DMS53 (cell line): Measurements from ENCODE around the gene RNU1-2.
"Not testable (repeated sequence)": the region's sequence is repeated elsewhere in the genome, so short reads cannot be mapped to it uniquely, and the experiment has no call there.

Source experiments
- DNase-seq: peaks from one replicate; lab custom pipeline; 2025; lab: John Stamatoyannopoulos, UW

The RNU1-2 gene

DNA sequence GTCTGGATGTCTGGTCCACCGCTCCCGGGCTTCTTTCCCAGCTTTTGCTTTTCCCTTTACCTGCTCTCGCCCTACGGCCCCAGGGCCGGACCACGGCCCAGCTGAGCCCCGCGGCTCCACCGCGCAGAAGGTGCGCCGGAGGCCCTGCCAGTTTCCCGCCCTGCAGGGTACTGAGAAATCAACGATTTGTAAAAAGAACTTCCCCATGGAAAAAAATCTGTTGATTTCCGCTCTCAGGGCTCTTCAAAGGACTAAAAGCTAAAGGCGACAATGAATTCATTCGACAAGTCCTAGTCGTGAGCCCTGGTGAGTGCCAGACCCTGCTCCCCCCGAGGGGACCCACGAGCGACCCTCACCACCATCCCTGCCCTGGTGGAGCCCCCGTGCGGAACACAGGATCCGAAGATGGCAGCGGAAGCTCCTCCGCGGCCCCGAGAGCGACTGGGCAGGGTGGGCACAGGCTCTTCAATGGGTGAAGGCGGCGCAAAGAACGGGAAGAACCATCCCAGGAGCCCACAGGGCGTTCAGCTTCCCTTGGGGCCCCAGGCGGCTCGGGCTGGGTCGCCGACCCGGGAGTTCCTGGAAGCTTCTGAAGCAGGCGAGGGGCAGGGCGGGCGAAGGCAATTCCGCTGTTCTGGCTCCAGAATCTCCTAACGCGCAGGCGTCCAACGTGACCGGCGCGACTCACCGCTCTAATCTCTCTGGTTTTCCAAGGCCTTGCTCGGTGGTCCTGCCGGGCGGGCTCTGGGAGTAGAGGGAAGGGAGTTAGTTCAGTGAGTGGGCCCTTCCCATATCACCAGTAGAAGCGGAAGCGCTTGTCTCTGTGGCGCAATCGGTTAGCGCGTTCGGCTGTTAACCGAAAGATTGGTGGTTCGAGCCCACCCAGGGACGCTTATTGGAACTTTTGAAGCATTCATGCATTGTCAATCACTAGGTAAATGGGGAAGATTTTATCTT is 6.6 kb upstream of the RNU1-2 start:
- peak; percentile 84 for DNase-seq

DNA sequence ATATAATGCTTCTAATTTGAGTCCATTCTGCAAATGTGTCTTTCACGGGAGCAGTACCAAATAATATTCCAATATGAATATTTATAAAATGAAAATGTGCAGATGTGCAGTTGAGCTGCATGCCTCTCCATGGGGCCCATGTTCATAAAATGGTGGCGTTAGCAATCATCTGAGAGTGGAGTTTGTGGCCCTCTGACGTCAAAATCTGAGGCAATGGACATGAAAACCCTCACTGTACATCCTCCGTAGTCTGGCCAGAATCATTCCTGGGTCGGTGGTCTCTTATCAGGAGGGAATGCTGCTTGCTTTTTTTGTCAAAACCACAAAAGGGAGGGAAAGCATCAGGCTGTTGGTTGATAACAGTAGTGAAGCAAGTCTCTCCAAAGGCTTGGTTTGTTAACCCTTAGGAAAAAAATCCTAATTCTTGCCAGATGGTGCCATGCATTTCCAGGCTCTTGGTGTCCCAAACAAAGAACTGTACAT is 5.2 kb upstream of the RNU1-2 start:
- DNase-seq = not testable (repeated sequence)

DNA sequence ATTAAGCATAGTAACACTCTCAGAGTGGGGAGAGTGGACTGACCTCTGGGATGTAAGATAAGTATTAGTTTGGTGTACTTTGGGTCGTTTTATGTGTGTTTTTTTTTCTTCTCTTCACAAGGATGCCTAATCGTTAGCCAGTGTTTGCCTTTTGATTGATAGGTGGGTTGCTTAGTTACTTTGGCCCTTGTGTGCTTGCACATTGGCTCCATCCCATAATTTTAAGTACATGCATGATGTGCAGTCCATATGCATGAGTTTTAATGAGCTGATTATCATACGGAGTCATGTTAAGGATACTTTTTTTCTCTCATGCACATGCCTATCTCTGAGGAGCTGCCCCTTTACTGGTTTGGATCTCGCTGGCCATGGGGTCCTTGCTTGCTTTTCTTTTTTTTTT is 4.7 kb upstream of the RNU1-2 start:
- DNase-seq = not testable (repeated sequence)

DNA sequence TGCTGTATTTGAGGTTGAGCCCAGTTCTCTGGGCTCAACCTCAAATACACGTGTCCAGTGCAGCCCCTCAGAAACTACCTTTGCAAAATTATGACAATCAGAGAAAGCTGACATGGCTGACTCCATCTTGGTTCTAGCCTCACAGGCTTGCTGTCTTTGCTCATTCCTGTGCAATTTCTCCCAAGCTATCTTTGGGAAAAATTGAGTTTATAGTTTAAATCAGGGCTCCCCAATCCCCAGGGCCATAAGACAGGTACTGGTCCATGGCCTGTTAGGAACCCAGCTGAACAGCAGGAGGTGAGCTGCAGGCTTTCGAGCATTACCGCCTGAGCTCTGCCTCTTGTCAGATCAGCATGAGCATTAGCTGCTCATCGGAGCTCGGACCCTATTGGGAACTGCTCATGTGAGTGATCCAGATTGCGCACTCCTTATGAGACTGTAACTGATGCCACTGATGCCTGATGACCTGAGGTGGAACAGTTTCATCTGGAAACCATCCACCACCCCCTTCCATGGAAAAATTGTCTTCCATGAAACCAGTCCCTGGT is 2.7 kb upstream of the RNU1-2 start:
- not testable (repeated sequence) for DNase-seq

DNA sequence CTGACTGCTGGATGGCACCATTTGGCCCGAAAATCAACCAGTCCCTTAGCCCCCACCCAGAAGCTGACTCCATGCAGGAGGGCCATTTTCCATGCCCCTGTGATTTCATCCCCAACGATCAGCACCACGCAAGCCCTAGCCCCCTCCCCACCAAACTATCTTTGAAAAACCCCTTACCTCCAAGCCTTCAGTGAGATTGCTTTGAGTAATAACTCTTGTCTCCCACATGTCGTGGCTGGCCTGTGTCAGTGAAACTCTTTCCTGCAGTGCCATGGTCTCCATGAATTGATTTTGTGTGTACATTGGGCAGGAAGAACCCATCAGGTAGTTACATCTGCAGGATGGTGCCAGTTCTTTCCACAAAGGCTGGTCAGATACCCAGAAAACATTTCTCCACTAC is 2.0 kb upstream of the RNU1-2 start:
- DNase-seq = not testable (repeated sequence)

DNA sequence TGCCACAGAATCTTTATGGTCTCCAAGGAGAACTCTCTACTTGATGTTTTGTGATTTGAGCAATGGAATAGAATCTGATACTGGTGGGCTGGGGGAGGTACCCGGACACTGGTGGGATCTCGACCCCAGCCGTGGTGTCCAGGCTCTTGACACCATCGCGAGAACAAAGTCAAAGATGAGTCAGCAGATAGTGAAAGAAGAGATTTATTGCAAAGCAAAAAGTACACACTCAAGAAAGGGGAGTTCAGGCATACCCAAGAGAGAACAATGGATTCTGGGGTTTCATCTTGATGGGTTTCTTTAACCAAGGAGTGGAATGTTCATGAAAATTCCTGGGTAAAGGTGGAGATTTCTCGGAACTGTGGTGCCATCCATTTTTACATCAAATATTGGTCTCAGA is 1.4 kb upstream of the RNU1-2 start:
- not testable (repeated sequence) for DNase-seq

DNA sequence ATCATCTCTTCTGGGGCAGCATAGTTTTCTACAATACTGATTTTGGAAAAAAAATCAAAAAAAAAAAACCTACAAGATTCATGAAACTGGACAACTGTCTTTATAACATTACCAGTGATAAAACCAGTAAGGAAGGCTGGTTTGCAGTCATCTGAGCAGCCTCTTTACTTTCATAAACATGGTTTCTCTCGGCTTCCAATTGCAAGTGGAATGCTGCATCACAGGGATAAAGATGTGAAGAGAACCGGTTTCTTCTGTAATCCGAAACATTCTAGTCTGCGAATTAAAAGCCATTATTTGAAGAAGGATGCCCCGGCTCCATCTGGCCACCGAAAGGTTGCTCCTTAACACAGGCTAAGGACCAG is 565 bp upstream of the RNU1-2 start:
- not testable (repeated sequence) for DNase-seq

DNA sequence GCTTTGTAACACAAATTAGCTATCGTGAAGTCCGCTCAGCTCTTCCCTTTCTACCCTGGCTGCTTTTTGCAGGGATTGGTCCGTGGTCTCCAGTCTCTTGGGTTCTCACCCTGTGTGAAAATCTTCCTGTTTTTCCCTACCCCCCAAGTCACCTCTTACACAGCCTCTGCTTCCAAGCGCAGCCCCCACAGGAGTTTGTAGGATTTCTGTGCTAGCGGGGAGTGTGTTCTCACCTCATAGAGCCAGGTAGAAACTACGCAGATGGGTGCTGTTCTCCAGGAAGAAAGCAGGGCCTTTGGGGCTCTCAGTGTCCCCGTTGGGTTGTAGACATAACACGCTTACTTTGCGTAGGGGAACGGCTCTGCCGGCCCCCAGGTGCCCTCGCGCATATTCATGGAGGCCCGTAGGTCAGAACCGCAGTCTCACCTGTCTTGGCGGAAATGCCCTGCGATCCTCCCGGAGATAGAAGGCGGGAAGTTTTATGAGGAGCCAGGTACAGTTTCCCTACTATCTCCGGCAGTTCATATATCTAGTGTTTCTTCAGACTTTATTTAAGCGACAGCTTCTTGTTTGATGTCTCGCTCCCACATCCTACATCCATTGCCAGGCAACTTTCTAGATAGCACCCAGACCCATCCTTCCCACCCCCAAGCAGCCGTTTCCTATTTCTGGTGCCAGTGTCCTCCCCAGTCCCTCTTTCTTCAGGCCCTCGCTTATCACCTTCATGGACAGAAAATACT is 706 bp downstream of the RNU1-2 start:
- peak; percentile 94 for DNase-seq

DNA sequence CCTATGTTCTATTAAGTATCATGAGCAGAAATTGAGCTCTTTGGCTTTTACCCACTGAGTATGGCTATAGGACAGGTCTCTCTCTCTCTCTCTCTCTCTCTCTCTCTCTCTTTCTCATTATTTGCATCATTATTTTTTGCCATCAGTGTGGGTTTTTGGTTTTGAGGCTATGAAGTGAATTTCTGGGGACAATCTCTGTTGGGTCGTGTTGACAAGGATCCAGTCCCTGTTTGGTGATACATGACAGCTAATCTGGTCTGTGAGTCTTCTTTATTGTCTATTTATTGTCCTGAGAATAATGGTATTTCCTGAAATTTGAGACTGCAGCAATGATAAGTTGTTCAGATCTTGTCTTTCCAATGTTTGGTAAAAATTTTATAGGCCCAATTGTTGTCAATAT is 1.9 kb downstream of the RNU1-2 start:
- not testable (repeated sequence) for DNase-seq

DNA sequence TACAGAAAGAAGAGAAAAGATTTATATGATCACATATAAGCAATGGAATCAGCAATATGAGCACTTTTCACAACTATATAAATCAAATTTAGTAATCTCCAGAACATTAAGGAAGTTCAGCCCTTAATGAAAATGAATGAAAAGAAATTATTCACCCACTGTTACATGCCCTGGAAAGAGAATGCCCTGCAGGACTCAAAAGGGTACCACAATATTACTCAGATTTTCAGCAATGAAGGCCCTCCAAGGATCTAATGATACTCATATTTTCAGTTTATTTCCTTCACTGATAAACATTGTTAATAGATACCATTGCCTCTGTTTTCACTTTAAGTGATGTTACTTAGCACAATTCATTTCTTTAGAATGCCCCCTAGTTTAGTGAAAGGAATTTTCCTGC is 2.5 kb downstream of the RNU1-2 start:
- DNase-seq = not testable (repeated sequence)

DNA sequence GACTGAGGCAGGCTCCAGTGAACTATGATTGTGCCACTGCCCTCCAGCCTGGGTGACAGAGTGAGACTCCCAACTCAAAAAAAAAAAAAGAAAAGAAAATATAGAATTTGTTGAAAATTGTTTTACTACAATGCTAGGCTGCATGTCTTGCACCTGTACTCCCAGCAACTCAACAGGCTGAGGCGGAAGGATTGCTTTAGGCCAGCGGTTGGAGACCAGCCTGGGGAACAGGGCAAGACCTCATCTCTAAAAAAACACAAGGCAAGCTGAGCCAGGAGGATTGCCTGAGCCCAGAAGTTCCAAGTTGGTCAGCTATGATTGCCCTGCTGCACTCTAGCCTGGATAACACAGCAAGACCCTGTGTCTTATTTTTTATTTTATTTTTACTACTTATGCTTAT is 3.2 kb downstream of the RNU1-2 start:
- DNase-seq = not testable (repeated sequence)

DNA sequence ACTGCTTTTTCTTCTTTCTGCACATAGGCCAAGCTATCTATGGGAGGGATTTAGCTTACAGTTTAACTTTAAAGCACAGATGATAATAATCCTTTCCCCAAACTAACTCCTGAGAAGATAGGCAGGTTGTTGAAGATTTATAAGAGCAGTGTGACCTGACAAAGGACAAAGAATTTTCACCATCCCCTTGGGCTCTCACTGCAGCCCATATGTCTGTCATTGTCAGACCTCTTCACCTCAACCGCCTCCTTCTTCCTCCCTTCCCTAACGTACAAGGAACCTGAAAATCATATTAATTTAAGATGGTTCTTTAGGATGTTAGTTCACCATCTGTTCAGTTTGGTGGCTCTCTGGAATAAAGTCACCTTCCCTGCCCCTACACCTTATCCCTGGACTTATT is 5.0 kb downstream of the RNU1-2 start:
- no peak for DNase-seq

DNA sequence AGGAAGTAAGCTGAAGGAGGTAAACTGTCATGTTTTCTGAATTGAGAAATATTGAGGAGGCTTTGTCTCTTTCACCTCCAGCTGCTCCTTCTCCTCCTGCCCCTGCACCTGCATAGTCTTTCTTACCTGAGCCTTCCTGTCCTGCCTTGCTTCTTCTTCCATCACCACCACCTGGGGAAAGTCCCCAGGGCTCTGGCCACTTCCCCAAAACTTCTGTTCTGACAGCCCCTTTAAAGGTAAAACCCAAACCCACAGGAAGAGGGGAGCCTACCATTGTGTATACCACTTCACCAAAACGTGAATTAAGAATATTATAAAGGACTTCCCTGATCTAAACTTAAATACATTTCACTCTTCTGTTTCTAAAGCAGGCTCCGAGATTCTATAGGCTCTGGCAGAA is 5.6 kb downstream of the RNU1-2 start:
- not testable (repeated sequence) for DNase-seq

DNA sequence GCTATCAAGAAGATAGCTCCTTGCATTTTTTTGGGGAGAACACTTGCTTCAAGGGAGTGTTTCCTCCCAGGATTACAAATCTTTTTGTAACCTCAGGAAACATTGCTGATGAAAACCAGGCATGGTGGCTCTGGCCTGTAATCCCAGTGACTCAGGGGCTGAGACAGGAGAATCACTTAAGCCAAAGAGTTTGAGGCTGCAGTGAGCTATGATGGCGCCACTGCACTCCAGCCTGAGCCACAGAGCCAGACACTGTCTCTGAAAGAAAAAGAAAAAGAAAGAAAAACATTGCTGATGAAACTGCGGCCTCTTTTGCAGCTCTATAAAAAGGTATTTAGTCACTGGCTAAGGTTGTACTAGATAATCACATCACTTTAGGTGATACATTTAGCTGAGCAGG is 7.3 kb downstream of the RNU1-2 start:
- peak; percentile 42 for DNase-seq

DNA sequence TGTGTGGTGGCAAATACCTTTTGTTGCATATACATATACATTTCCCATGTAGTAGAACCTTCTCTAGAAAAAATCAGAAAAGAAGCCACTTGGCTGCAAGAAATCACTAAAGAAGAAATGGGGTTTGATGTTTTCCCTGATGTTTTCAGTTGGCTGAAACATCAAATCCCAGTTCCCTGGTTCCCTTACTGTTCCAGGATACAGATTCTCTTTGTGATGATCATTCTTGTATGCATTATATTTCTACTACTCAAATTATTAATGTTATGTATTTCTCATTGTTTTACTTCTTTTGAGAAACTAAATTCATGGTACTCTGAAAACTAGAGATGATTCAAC is 7.6 kb downstream of the RNU1-2 start:
- peak; percentile 58 for DNase-seq

DNA sequence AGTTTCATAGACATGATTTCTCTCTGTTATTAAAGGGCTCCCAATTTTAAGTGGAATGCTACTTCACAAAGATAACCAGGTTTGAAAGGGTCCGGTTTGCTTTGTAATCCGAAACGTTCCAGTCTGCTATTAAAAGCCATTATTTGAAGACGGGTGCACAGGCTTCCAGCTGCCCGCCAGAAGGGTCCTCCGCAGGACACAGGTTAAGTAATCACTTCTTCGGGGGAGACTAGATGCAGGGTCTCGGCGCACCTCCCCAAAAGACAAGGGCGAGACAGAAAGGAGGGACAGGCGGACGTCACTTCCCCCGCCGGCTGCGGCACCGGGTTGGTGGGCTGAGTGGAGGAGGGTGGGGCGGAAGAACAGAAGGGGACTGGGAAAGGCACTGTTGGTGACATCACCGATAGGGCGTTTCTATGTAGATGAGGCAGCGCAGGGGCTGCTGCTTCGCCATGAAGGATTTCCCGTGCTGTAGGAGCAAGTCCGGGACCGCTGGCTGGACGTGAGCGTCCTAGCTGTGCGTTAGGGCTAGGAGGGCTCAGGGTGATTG is 8.9 kb downstream of the RNU1-2 start:
- DNase-seq = peak; percentile 98

DNA sequence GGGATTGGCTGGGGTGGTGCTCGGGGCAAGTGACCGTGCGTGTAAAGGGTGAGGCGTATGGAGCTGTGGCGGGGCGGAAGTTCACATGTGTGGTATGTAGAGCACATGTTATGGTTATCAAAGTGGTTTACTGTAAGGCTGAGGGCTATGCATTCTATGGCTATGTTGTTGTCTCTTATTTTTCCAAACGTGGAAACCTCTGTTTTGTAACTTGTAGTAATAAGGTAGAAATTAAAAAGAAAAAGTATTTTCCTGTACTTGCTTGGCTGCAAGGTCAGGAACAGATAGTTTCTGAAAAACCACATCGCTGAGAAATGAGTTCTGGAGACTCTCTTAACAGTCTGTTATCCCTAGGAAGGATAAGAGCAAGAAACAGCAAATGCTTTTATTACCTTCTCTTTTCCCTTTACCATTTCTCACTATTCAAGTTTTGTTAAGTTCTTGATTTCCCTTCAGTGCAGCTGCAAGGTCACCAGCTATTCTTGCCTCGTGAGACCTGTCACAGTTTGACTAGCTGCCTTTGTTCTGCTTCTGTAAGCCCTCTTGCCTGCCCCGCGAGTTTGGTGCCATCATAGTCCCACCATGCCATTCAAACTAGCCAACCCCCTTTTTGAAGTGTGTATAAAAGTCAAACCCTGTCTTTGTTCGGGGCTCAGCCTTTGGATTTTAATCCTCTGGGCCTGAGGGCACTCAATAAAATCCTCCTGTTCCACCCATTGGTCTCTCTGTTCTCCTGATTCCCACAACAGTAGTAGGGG is 9.5 kb downstream of the RNU1-2 start:
- DNase-seq = peak; percentile 94

DNA sequence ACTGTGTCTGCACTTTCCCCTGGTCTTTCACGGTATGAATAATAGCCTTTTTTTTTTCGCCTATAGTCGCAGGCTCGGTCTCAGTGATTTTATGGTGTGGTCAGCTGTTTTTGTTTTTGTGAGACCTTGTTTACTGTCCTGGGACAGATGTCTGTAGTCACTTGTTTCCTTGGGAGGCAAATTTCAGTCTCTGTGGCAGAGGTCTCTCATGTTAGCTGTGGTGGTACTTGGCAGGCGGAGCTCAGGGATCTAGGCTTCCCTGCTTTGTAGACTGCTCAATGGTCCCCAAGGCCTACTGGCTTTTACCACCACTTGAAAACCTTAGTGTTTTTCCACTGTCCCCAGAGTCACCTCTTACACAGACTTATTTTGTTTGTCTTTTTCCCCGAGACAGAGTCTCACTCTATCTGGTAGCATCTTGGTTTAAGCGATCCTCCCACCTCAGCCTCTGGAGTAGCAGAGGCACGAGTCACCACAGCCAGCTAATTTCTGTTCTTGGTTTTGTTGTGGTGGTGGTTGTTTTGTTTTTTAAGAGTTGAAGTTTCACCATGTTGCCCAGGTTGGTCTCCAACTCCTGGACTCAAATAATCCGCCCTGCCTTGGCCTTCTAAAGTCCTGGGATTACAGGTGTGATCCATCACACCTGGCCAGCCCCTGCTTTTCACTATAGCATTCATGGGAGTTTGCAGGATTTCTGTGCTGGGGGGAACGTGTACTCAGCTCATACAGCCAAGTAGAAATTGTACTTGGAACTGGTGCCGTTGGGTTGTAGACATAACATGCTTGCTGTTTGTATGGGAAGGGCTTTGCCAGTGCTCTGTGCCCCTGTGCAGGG is 10.3 kb downstream of the RNU1-2 start:
- DNase-seq = no peak

DNA sequence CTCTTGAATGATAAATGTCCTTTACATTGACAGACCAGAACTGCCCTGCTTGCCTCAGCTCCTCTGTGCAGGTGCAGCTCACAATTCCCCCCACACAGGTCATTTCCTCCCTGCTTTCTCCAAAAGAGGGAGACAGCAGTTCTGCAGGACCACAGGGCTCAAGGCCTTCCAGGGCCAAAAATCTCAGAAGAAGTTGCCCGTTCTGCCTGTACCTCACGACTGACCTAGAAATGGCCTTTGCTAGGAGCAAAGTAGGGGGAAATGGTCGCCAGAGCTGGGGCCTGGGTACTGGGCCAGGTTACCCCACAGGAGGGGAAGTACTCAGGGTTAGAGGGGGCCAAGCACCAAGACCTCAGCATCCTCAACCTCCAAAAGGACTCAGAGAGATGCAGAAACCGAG is 11.1 kb downstream of the RNU1-2 start:
- no peak for DNase-seq

DNA sequence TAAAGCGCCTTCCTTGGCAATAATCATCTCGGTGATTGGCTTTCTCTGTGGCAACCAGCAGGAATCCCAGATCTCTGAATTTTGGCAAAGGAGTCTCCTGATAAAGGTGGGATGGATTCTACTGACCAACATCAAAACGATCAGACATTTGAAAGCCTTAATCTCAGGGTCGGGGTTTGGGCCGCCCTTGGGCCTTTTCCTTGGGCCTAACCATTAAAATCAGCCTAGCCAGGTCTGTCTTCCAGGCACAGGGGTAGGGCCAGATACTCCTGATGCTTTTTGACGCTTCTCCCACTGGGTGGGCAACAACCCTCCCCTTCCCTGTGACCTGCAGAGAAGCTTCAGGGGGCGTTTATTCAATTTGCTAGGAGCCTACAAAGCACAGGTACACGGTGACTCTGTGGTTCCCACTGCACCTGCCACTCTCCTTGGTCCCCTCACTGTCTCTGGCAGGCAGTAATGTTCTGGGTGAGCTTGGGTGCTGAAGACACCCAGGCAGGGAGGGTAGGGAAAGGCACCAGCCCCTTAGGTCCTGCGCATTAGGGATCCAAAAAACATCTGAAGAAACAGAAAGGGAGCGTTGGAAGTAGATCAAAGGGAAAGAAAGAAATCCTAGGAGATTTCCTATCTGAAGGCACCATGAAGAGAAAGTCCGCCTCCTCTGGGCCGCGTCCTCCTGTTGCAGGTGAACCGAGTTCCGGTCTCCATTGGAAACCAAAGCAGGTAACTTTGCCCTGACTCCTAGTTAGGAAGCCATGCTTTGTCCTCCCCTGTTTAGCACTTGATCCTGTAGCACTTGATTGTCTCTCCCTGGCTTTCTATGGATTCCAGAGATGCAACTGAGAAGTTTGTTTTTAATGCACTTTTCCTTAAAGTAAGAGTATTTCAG is 12.3 kb downstream of the RNU1-2 start:
- DNase-seq = no peak
